HepG2 (cell line): ENCODE measurements around the gene STK24. TPM values are rescaled to one million over a fixed set of nuclear protein-coding genes. Genes with fewer than 3 reads are reported as not detected.

Experiments
- AKAP8 ChIP-seq: sonication (generic); formaldehyde crosslinking; IDR thresholded peaks from 2 replicates; pipeline ENCODE4 v1.5.1; 2020; ENCODE audit warnings: mild to moderate bottlenecking, missing genetic modification reagents
- DNMT1 ChIP-seq: sonication (generic); formaldehyde crosslinking; IDR thresholded peaks from 2 replicates; pipeline ENCODE4 v1.5.1; 2020; ENCODE audit warnings: mild to moderate bottlenecking, missing genetic modification reagents
- FOSL2 ChIP-seq: sonication (generic); formaldehyde crosslinking; IDR thresholded peaks from 2 replicates; pipeline ENCODE4 v1.4.0; 2020; ENCODE audit warnings: missing genetic modification reagents
- GATAD2A ChIP-seq: IDR thresholded peaks from 2 replicates; pipeline ENCODE4 v1.6.1; 2016
- HDAC2 ChIP-seq: sonication (generic); formaldehyde crosslinking; IDR thresholded peaks from 2 replicates; pipeline ENCODE4 v1.4.0; 2020; ENCODE audit warnings: missing genetic modification reagents
- HES4 ChIP-seq: sonication (generic); formaldehyde crosslinking; IDR thresholded peaks from 2 replicates; pipeline ENCODE4 v1.9.0; 2021; ENCODE audit warnings: mild to moderate bottlenecking, missing genetic modification reagents, borderline replicate concordance
- HHEX ChIP-seq: IDR thresholded peaks from 2 replicates; pipeline ENCODE4 v1.6.1; 2016; ENCODE audit warnings: control low read depth
- IKZF5 ChIP-seq: IDR thresholded peaks from 2 replicates; pipeline ENCODE4 v1.6.1; 2018; ENCODE audit warnings: missing genetic modification reagents, mild to moderate bottlenecking, missing compliant biosample characterization
- IRF1 ChIP-seq: sonication (generic); formaldehyde crosslinking; IDR thresholded peaks from 2 replicates; pipeline ENCODE4 v1.4.0; 2020; ENCODE audit warnings: low read depth, mild to moderate bottlenecking, missing genetic modification reagents
- KAT7 ChIP-seq: IDR thresholded peaks from 2 replicates; pipeline ENCODE4 v1.6.1; 2018; ENCODE audit warnings: borderline replicate concordance, missing compliant biosample characterization
- KMT2A ChIP-seq: sonication (generic); formaldehyde crosslinking; IDR thresholded peaks from 2 replicates; pipeline ENCODE4 v1.4.0; 2020; ENCODE audit warnings: missing genetic modification reagents
- MXI1 ChIP-seq: IDR thresholded peaks from 3 replicates; pipeline ENCODE4 v1.6.1; 2012; ENCODE audit warnings: low read depth, low read length, inconsistent platforms, borderline replicate concordance
- NCOA2 ChIP-seq: sonication (generic); formaldehyde crosslinking; IDR thresholded peaks from 2 replicates; pipeline ENCODE4 v1.8.0; 2022; ENCODE audit warnings: inconsistent platforms
- SOX13 ChIP-seq, 3 experiments: fragments of 450-650 bp in 1 of 3; sonication (generic) in 1 of 3; formaldehyde crosslinking in 1 of 3; IDR thresholded peaks in 2 of 3; conservative IDR thresholded peaks in 1 of 3; 2 replicates each; pipeline versions ENCODE4 v1.5.0 to v1.6.1; 2016 to 2020; ENCODE audit warnings: antibody characterized with exemption in 1 of 3, mild to moderate bottlenecking in 1 of 3, missing compliant biosample characterization in 1 of 3, missing genetic modification reagents in 1 of 3, moderate library complexity in 1 of 3
- SOX6 ChIP-seq, 2 experiments: fragments of 450-650 bp in 1 of 2; sonication (generic) in 1 of 2; formaldehyde crosslinking in 1 of 2; IDR thresholded peaks; 2 replicates each; pipeline versions ENCODE4 v1.4.0 to v1.6.1; 2017 to 2020; ENCODE audit warnings: antibody characterized with exemption in 1 of 2, mild to moderate bottlenecking in 1 of 2, missing genetic modification reagents in 1 of 2
- SP4 ChIP-seq: sonication (generic); formaldehyde crosslinking; IDR thresholded peaks from 2 replicates; pipeline ENCODE4 v1.8.1; 2023; ENCODE audit warnings: mild to moderate bottlenecking, missing genetic modification reagents
- THYN1 ChIP-seq: sonication (generic); formaldehyde crosslinking; IDR thresholded peaks from 2 replicates; pipeline ENCODE4 v1.8.1; 2023; ENCODE audit warnings: low read depth, mild to moderate bottlenecking, moderate library complexity, missing genetic modification reagents, borderline replicate concordance
- ZBTB38 ChIP-seq: sonication (generic); formaldehyde crosslinking; IDR thresholded peaks from 2 replicates; pipeline ENCODE4 v1.5.1; 2020; ENCODE audit warnings: mild to moderate bottlenecking, missing genetic modification reagents
- ZBTB7B ChIP-seq: sonication (generic); formaldehyde crosslinking; IDR thresholded peaks from 2 replicates; pipeline ENCODE4 v1.4.0; 2020; ENCODE audit warnings: missing genetic modification reagents
- ZFX ChIP-seq: sonication (generic); formaldehyde crosslinking; IDR thresholded peaks from 2 replicates; pipeline ENCODE4 v1.4.0; 2020; ENCODE audit warnings: mild to moderate bottlenecking, low read depth, missing genetic modification reagents, moderate library complexity
- ZGPAT ChIP-seq: IDR thresholded peaks from 2 replicates; pipeline ENCODE4 v1.6.1; 2016; ENCODE audit warnings: mild to moderate bottlenecking
- ZNF136 ChIP-seq: sonication (generic); formaldehyde crosslinking; IDR thresholded peaks from 2 replicates; pipeline ENCODE4 v1.8.1; 2022; ENCODE audit warnings: low read depth, mild to moderate bottlenecking, moderate library complexity, missing genetic modification reagents
- ZNF317 ChIP-seq: sonication (generic); formaldehyde crosslinking; IDR thresholded peaks from 2 replicates; pipeline ENCODE4 v1.5.0; 2020; ENCODE audit warnings: mild to moderate bottlenecking, missing genetic modification reagents
- ZNF326 ChIP-seq: sonication (generic); formaldehyde crosslinking; IDR thresholded peaks from 2 replicates; pipeline ENCODE4 v1.4.0; 2020; ENCODE audit warnings: missing genetic modification reagents, borderline replicate concordance
- ZNF614 ChIP-seq: IDR thresholded peaks from 2 replicates; pipeline ENCODE4 v1.6.1; 2018; ENCODE audit warnings: missing biosample characterization, missing genetic modification reagents, inconsistent platforms, borderline replicate concordance
- ZNF7 ChIP-seq: IDR thresholded peaks from 2 replicates; pipeline ENCODE4 v1.6.1; 2016; ENCODE audit warnings: missing biosample characterization, missing genetic modification reagents
- ZSCAN5A ChIP-seq: sonication (generic); formaldehyde crosslinking; IDR thresholded peaks from 2 replicates; pipeline ENCODE4 v1.8.0; 2022; ENCODE audit warnings: mild to moderate bottlenecking, missing genetic modification reagents, borderline replicate concordance
- polyA plus RNA-seq, 8 experiments: library from polyadenylated mRNA; depleted of rRNA in 3 of 8; stranded (reverse) in 7 of 8; unstranded in 1 of 8; fragments of >200 nt; fragmentation: Illumina TruSeq in 4 of 8; extraction: Trizol in 4 of 8; gene quantifications; 2 replicates each; pipeline versions ENCODE4 v1.2.1 to v1.2.3, GENCODE V29; 2011 to 2016; ENCODE audit warnings: low read depth in 4 of 8, missing spikeins in 1 of 8, mixed read lengths in 1 of 8; ENCODE audit not compliant: insufficient read depth in 1 of 8
- total RNA-seq, 5 experiments: library from RNA; depleted of rRNA; stranded (reverse); fragments of >200 nt; fragmentation: Illumina TruSeq; extraction: Trizol; gene quantifications; 2 replicates each; pipeline ENCODE4 v1.2.3, GENCODE V29; 2016; ENCODE audit warnings: low read depth in 1 of 5

Gene STK24
- total and polyA plus RNA-seq, 2 of the 13 experiments (the other 11 are each of a cell fraction or from before 2014, with no cell fraction given) = 51.3 to 73.0 TPM

GRCh38 chr13:98570929-98571372 lies 6.0 kb downstream of the STK24 start (continued):
- TF ChIP-seq ZSCAN5A (CRISPR knock-in tag) (no peak), KAT7 (0 out of 2 replicates have a peak, but pooled peaks have one; percentile 61), HES4 (CRISPR knock-in tag) (no peak), HHEX (CRISPR knock-in tag) (no peak), ZGPAT (CRISPR knock-in tag) (no peak), MXI1 (peak; percentile 25; the same call in 1 of the 3 replicates), HDAC2 (0 out of 2 replicates have a peak, but pooled peaks have one; percentile 26), ZFX (0 out of 2 replicates have a peak, but pooled peaks have one; percentile 36), GATAD2A (CRISPR knock-in tag) (0 out of 2 replicates have a peak, but pooled peaks have one; percentile 29), NCOA2 (CRISPR knock-in tag) (0 out of 2 replicates have a peak, but pooled peaks have one; percentile 19), IKZF5 (CRISPR knock-in tag) (0 out of 2 replicates have a peak, but pooled peaks have one; percentile 25), SOX13 (IDR thresholded peaks at IDR 0.05) (no peak), SOX13 (CRISPR knock-in tag; conservative IDR thresholded peaks at IDR 0.05 in 1 of 2, IDR thresholded peaks at IDR 0.05 in 1 of 2) (peak in 1 of 2 experiments; percentile 49; a peak in 1 of 4 replicates), ZNF317 (CRISPR knock-in tag) (0 out of 2 replicates have a peak, but pooled peaks have one; percentile 47), THYN1 (CRISPR knock-in tag) (no peak), AKAP8 (CRISPR knock-in tag) (no peak), ZNF326 (CRISPR knock-in tag) (no peak), KMT2A (CRISPR knock-in tag) (peak; percentile 81), FOSL2 (peak; percentile 42), DNMT1 (no peak), ZNF136 (no peak), SOX6 (IDR thresholded peaks at IDR 0.05) (no peak), SOX6 (CRISPR knock-in tag; IDR thresholded peaks at IDR 0.05) (0 out of 2 replicates have a peak, but pooled peaks have one; percentile 14), ZNF614 (CRISPR knock-in tag) (0 out of 2 replicates have a peak, but pooled peaks have one; percentile 48), ZBTB7B (no peak), IRF1 (CRISPR knock-in tag) (peak; percentile 88; the same call in 1 of the 2 replicates), ZNF7 (CRISPR knock-in tag) (no peak), SP4 (CRISPR knock-in tag) (0 out of 2 replicates have a peak, but pooled peaks have one; percentile 21), ZBTB38 (CRISPR knock-in tag) (peak; percentile 47; the same call in 1 of the 2 replicates)
